ENCODE measurements around the gene CTSF. TPM values are rescaled to one million over a fixed set of nuclear protein-coding genes. Genes with fewer than 3 reads are reported as not detected.

CTSF gene
- total RNA-seq, 1 donor from 2014 or later = 15.2 TPM

- TF ChIP-seq CTCF (conservative IDR thresholded peaks at IDR 0.05; ENCODE audit: low read depth, low read length) = no peak
- no peak for DNase-seq (ENCODE audit: low read depth)
- H3K4me3 ChIP-seq (ENCODE audit: low read depth, low read length) = no peak overlapping the region
Measured at GRCh38 chr11:66569076-66569475, 670 bp upstream of the CTSF start.

GRCh38 chr11:66567787-66568123 is 651 bp downstream of the CTSF start:
- H3K4me3 ChIP-seq (ENCODE audit: low read depth, low read length) = peak overlapping the region; percentile 53
- no peak for DNase-seq (ENCODE audit: low read depth)
- no peak for TF ChIP-seq CTCF (conservative IDR thresholded peaks at IDR 0.05; ENCODE audit: low read depth, low read length)

- TF ChIP-seq CTCF (conservative IDR thresholded peaks at IDR 0.05; ENCODE audit: low read depth, low read length) = no peak
- no peak for DNase-seq (ENCODE audit: low read depth)
- no peak overlapping the region for H3K4me3 ChIP-seq (ENCODE audit: low read depth, low read length)
Measured at GRCh38 chr11:66566221-66566620, 2.2 kb downstream of the CTSF start.

GRCh38 chr11:66564984-66565383 is 3.4 kb downstream of the CTSF start:
- DNase-seq (ENCODE audit: low read depth) = no peak
- H3K4me3 ChIP-seq (ENCODE audit: low read depth, low read length) = no peak overlapping the region
- TF ChIP-seq CTCF (conservative IDR thresholded peaks at IDR 0.05; ENCODE audit: low read depth, low read length) = no peak

GRCh38 chr11:66564538-66564937 is 3.9 kb downstream of the CTSF start:
- H3K4me3 ChIP-seq (ENCODE audit: low read depth, low read length) = no peak overlapping the region
- no peak for TF ChIP-seq CTCF (conservative IDR thresholded peaks at IDR 0.05; ENCODE audit: low read depth, low read length)
- DNase-seq (ENCODE audit: low read depth) = no peak

GRCh38 chr11:66563832-66564231 is 4.6 kb downstream of the CTSF start:
- TF ChIP-seq CTCF (conservative IDR thresholded peaks at IDR 0.05; ENCODE audit: low read depth, low read length) = no peak
- DNase-seq (ENCODE audit: low read depth) = no peak
- no peak overlapping the region for H3K4me3 ChIP-seq (ENCODE audit: low read depth, low read length)

- no peak for DNase-seq (ENCODE audit: low read depth)
- TF ChIP-seq CTCF (conservative IDR thresholded peaks at IDR 0.05; ENCODE audit: low read depth, low read length) = no peak
- H3K4me3 ChIP-seq (ENCODE audit: low read depth, low read length) = no peak overlapping the region
Measured at GRCh38 chr11:66562907-66563583, 5.4 kb downstream of the CTSF start.
